Occipital lobe (tissue), 2 donors: ENCODE measurements around the gene SDK1. TPM values are rescaled to one million over a fixed set of nuclear protein-coding genes. Genes with fewer than 3 reads are reported as not detected.
"Not testable (repeated sequence)": the region's sequence is repeated elsewhere in the genome, so short reads cannot be mapped to it uniquely, and the experiment has no call there.

Source experiments
- DNase-seq: peaks from one replicate; lab custom pipeline; 2025; lab: John Stamatoyannopoulos, UW
- total RNA-seq: library from RNA; depleted of rRNA; stranded (reverse); fragments of >200 nt; gene quantifications from one replicate; pipeline ENCODE4 v1.2.3, GENCODE V29; 2014

The SDK1 gene
- total RNA-seq, 1 donor from 2014 or later = 7.0 TPM

DNA sequence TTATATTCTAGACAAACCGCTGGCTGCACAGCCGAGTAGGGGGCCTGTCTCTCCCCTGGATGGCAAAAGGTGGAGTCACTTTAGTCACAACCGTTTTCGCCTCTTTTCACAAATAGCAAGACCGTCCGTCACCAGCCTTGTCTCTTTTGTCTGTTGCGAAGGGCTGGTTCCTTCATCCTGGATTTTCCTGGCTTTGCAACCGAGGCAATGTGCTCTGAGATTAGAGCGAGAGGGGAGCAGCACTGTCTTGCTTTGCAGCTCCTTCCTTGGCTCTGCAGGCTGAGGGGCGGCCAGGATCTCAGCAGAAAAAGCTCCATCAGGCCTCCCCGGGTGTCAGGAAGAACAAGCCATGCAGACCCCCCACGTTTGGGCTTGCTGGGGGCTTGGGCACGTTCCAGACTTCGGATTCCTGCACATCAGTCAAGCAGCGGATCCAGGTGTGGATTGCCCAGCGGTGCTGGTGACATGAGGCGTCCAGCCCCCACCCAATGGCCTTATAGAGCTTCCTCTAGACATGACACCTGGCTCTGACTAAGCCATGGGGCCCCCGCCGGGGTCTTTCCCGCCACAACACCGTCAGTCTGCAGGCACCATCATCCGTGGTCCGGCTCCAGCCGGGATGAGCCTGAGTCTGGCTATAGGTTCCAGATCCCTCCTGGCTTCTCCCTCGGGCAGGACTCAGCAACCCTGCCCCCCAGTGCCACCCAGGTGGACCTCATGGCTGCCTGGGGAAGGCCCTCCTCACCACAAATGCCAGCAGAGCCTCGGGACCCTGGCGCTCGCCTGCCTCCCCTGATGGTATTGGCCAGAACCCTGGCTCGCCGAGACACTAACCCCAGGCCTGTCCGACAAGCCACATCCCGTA lies 913.5 kb downstream of the SDK1 start:
- no peak for DNase-seq

DNA sequence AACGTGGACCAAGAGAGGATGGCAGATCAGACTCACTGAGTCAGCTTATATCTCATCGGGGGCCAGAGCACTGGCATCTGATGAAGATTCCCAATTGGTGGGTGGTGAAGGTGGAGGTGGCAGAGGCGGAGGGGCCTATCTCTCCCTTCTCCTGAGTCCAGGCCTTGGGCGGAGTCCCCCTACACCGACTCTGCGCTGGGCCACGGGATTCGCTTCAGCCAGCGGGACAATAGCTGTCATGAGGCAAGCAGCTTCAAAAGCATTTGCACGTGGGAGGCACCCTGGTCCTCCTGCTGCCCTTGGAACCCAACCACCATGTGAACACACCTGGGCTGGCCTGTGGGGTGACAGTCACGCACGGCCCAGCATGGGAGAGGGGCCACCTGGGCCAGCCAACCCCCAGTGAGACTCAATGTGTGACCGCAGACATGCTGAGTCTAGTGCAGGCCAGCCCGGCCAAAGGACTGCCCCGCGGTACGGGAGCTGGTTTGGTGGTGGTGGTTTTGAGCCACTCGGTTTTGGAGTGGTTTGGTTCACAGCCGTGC lies 914.2 kb downstream of the SDK1 start:
- no peak for DNase-seq

GRCh38 chr7:4216016-4216415 lies 915.0 kb downstream of the SDK1 start:
- DNase-seq = no peak

- not testable (repeated sequence) for DNase-seq
These were observed 916.1 kb downstream of the SDK1 start for GRCh38 chr7:4217126-4217660.

GRCh38 chr7:4218481-4218880 lies 917.4 kb downstream of the SDK1 start:
- DNase-seq = no peak

DNA sequence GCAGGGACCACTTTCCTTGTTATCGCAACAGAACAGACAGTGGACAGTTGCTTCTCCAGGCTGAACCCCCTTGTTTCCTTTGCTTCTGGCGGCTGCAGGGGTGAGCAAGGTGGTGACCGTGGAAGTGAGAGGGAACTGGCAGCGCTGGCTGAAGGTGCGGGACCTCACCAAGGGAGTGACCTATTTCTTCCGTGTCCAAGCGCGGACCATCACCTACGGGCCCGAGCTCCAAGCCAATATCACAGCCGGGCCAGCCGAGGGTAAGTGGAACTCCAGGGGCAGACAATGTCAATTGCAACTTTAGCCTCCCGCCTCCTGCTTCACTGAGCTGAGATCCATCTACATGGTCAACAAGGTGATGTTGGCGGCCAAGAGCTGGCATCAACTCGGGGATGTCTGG lies 919.0 kb downstream of the SDK1 start:
- no peak for DNase-seq

- DNase-seq = no peak
These were observed 920.0 kb downstream of the SDK1 start for GRCh38 chr7:4221043-4221442.

GRCh38 chr7:4222676-4223075 lies 921.6 kb downstream of the SDK1 start:
- DNase-seq = no peak

DNA sequence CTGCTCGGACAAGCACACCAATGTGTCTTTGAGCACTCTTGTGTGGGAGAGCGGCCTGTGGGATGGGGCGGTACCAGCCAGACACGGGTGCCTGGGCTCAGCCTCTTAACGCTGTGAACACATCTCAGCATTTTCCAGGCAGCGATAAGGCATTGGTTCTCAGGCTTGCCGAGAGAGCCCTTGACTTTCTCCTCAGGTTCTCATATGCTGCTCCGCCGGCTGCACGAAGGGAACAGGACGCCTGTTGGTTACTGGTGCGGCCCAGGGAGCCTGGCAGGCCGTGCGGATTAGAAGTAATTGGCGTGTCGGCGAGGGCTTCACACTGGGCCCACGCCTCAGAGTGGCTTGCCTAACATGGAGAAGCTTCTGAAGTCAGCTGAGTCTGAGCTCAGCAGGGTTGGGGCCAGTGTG lies 924.3 kb downstream of the SDK1 start:
- DNase-seq = no peak

GRCh38 chr7:4225881-4226523 lies 925.0 kb downstream of the SDK1 start:
- no peak for DNase-seq

GRCh38 chr7:4226524-4226882 lies 925.5 kb downstream of the SDK1 start:
- DNase-seq = no peak

DNA sequence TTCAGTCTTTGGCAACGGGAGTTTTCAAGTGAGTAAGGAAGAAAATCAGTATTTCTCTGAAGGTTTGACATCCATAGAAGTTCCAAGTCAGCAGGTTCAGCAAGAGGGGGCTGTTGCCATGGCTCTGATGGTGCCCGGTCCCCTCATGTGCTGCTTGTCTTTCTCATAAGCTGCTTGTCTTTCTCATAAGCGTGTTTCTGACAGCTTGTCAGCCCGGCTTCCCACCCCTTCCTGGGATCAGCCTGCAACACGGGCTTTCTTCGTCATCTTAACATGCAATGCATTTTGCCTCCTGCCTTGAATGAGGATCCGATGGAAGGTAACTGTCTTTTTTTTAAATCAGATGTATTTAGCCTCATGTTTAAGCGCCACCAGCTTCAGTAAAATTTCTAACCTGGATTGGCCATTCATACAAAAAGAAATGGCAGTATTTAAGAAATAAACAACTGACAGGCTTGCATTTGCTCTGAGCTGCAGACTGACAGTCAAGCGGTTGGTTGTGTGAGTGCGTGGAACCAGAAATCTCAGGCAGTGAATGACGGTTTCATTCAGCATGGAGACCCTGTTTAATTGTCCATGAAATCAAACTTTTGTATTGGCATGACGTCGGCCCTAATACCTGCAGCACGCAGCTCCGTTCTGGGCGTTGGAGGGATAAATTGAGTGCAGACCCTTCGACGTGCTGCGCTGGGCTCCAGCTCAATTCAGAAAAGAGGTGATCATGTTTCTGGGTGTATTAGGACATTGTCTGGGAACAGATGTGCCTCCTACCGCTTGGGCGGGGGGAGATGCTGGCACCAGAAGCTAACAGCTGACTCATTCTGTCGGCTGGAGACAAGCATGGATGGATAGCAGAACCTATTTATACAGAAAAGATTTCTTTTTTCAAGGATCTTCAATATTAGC lies 926.3 kb downstream of the SDK1 start:
- DNase-seq = no peak

GRCh38 chr7:4230352-4230751 lies 929.3 kb downstream of the SDK1 start:
- DNase-seq = no peak

GRCh38 chr7:4233146-4233545 lies 932.1 kb downstream of the SDK1 start:
- no peak for DNase-seq

GRCh38 chr7:4233621-4234497 lies 932.8 kb downstream of the SDK1 start:
- no peak for DNase-seq

GRCh38 chr7:4234498-4234855 lies 933.4 kb downstream of the SDK1 start:
- DNase-seq = no peak

DNA sequence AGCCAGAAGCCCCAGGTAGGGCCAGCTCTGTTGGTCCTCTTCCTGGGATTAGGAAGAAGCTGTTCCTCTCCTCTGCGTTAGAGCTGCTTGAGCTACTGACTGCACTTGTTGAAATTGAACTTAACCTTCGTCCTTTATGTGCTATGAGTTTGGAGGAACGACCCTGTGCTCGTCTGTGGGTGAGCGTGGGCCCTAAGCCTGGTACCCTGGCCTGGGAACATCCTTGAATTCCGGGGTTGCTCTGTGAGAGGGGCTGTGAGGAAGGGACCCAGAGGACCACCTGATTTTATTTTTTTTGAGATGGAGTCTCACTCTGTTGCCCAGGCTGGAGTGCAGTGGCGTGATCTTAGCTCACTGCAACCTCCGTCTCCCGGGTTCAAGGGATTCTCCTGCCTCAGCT lies 933.8 kb downstream of the SDK1 start:
- no peak for DNase-seq

DNA sequence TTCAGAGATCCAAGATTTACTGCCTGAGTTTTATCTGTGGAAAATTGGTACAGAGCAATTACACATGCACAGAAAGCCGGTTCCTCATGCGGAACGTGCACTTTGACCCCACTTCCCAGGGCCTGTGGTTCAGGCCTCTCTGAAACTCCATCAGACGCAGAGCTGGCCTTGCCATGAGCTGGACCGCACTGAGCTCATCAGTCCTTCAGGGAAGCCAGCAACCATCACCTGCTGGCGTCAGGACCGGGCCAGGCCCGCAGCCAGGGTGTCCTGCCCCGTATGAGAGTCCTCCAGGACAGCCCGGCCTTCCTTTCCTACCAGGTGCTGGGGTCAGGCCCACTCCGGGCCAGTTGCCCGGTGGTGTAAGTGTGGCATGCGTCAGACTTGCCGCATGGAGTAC lies 934.5 kb downstream of the SDK1 start:
- DNase-seq = no peak

DNA sequence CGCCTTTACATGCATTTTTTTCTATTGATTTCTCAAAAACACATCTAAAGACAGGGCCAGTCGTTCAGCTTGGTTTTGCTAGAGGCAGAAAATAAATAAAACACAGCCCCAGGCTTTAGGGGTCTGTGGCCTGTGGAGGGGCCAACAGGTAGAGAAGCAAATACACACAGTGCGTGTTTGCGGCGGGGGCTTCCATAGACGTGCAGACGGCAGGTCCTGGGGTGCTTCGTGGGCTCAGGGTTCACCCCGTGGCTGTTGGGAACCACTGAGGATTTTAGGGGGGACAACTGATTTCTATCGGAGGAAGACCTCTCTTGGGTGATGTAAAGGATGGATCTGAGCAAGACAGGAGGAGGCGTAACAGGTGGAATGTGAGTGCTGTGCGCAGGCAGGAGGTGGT lies 935.3 kb downstream of the SDK1 start:
- DNase-seq = no peak

GRCh38 chr7:4236873-4237272 lies 935.8 kb downstream of the SDK1 start:
- DNase-seq = not testable (repeated sequence)
